H9 (cell line): ENCODE data around the gene BRD3OS. TPM values are rescaled to one million over a fixed set of nuclear protein-coding genes. Genes with fewer than 3 reads are reported as not detected.

Experiments used
- DNase-seq: peaks from one replicate; pipeline ENCODE4 v3.0.0-alpha.2; 2017
- H2AFZ ChIP-seq: one replicate; pipeline ENCODE4 v1.6.1; 2013; ENCODE audit warnings: mild to moderate bottlenecking, low read length, control low read depth, moderate library complexity
- H2AK5ac ChIP-seq: 2 replicates; pipeline ENCODE4 v1.6.1; 2013; ENCODE audit warnings: low read length, control low read depth, mixed read lengths; ENCODE audit not compliant: insufficient read length
- H2BK120ac ChIP-seq: one replicate; pipeline ENCODE4 v1.6.1; 2013; ENCODE audit warnings: low read depth, mild to moderate bottlenecking, low read length, control low read depth, inconsistent platforms; ENCODE audit not compliant: poor library complexity, severe bottlenecking
- H2BK12ac ChIP-seq: 2 replicates; pipeline ENCODE4 v1.6.1; 2013; ENCODE audit warnings: low read length, control low read depth, mixed read lengths, low read depth; ENCODE audit not compliant: insufficient read length
- H2BK15ac ChIP-seq: 2 replicates; pipeline ENCODE4 v1.6.1; 2013; ENCODE audit warnings: low read depth, low read length, control low read depth
- H2BK20ac ChIP-seq: one replicate; pipeline ENCODE4 v1.6.1; 2013; ENCODE audit warnings: low read depth, mild to moderate bottlenecking, low read length, control low read depth, inconsistent platforms; ENCODE audit not compliant: poor library complexity, severe bottlenecking
- H2BK5ac ChIP-seq: 2 replicates; pipeline ENCODE4 v1.6.1; 2013; ENCODE audit warnings: low read length, control low read depth, mixed read lengths; ENCODE audit not compliant: insufficient read length
- H3K14ac ChIP-seq: 2 replicates; pipeline ENCODE4 v1.6.1; 2013; ENCODE audit warnings: low read length, control low read depth; ENCODE audit not compliant: insufficient read depth
- H3K18ac ChIP-seq: 2 replicates; pipeline ENCODE4 v1.6.1; 2013; ENCODE audit warnings: low read depth, mild to moderate bottlenecking, mixed read lengths, low read length, control low read depth; ENCODE audit not compliant: insufficient read length
- H3K23ac ChIP-seq: 2 replicates; pipeline ENCODE4 v1.6.1; 2013; ENCODE audit warnings: low read length, control low read depth, mixed read lengths, low read depth; ENCODE audit not compliant: insufficient read length
- H3K23me2 ChIP-seq: 2 replicates; pipeline ENCODE4 v1.6.1; 2013; ENCODE audit warnings: low read depth, mild to moderate bottlenecking, mixed read lengths, low read length, control low read depth; ENCODE audit not compliant: insufficient read length, poor library complexity, severe bottlenecking
- H3K27ac ChIP-seq: 2 replicates; pipeline ENCODE4 v1.5.1; 2013; ENCODE audit warnings: low read length, control low read depth, mixed read lengths, low read depth; ENCODE audit not compliant: insufficient read length
- H3K27me3 ChIP-seq: 2 replicates; pipeline ENCODE4 v1.6.1; 2013; ENCODE audit warnings: low read length, control low read depth, inconsistent platforms; ENCODE audit not compliant: insufficient read depth
- H3K4ac ChIP-seq: 2 replicates; pipeline ENCODE4 v1.6.1; 2013; ENCODE audit warnings: low read depth, mild to moderate bottlenecking, control low read depth, inconsistent platforms, low read length, moderate library complexity
- H3K4me1 ChIP-seq: 2 replicates; pipeline ENCODE4 v1.6.1; 2013; ENCODE audit warnings: low read length, control low read depth, inconsistent platforms; ENCODE audit not compliant: insufficient read depth
- H3K4me2 ChIP-seq: 2 replicates; pipeline ENCODE4 v1.6.1; 2013; ENCODE audit warnings: low read length, control low read depth, mixed read lengths; ENCODE audit not compliant: insufficient read length, insufficient read depth
- H3K56ac ChIP-seq: 2 replicates; pipeline ENCODE4 v1.6.1; 2013; ENCODE audit warnings: low read depth, mild to moderate bottlenecking, mixed read lengths, low read length, control low read depth; ENCODE audit not compliant: insufficient read length
- H3K79me1 ChIP-seq: 2 replicates; pipeline ENCODE4 v1.6.1; 2013; ENCODE audit warnings: low read depth, mild to moderate bottlenecking, moderate library complexity, low read length, control low read depth, inconsistent platforms; ENCODE audit not compliant: insufficient read depth, poor library complexity, severe bottlenecking
- H3K79me2 ChIP-seq: 2 replicates; pipeline ENCODE4 v1.6.1; 2013; ENCODE audit warnings: low read length, control low read depth, inconsistent platforms; ENCODE audit not compliant: insufficient read depth
- H3K9ac ChIP-seq: 2 replicates; pipeline ENCODE4 v1.6.1; 2013; ENCODE audit warnings: low read length, control low read depth, mixed read lengths; ENCODE audit not compliant: insufficient read length; ENCODE audit errors: extremely low read depth
- H3K9me3 ChIP-seq: one replicate; pipeline ENCODE4 v1.6.1; 2013; ENCODE audit warnings: low read depth, low read length, inconsistent platforms; ENCODE audit not compliant: control insufficient read depth
- H3T11ph ChIP-seq: one replicate; pipeline ENCODE4 v1.6.1; 2013; ENCODE audit warnings: mild to moderate bottlenecking, low read length, control low read depth, inconsistent platforms
- H4K20me1 ChIP-seq: one replicate; pipeline ENCODE4 v1.6.1; 2013; ENCODE audit not compliant: control insufficient read depth, insufficient read length, insufficient read depth
- H4K5ac ChIP-seq: 2 replicates; pipeline ENCODE4 v1.6.1; 2013; ENCODE audit warnings: low read depth, mild to moderate bottlenecking, mixed read lengths, low read length, control low read depth; ENCODE audit not compliant: insufficient read length
- H4K8ac ChIP-seq: replicated peaks from 2 replicates; pipeline ENCODE4 v1.6.1; 2013; ENCODE audit warnings: low read length, control low read depth, mixed read lengths, low read depth; ENCODE audit not compliant: insufficient read length
- H4K91ac ChIP-seq: 2 replicates; pipeline ENCODE4 v1.6.1; 2013; ENCODE audit warnings: low read depth, mild to moderate bottlenecking, moderate library complexity, mixed read lengths, low read length, control low read depth; ENCODE audit not compliant: insufficient read length
- H3K27ac Mint-ChIP-seq, 3 experiments: 2 replicates in 2 of 3; 3 replicates in 1 of 3; pipeline ENCODE4 v1.8.0; 2020 to 2021; ENCODE audit warnings: mixed read lengths in 3 of 3, mild to moderate bottlenecking in 1 of 3, moderate library complexity in 1 of 3
- H3K27me3 Mint-ChIP-seq: 2 replicates; pipeline ENCODE4 v1.8.0; 2021; ENCODE audit warnings: low read depth, mild to moderate bottlenecking, moderate library complexity, mixed read lengths
- H3K36me3 Mint-ChIP-seq, 3 experiments: 2 replicates in 2 of 3; 3 replicates in 1 of 3; pipeline ENCODE4 v1.8.0; 2020 to 2021; ENCODE audit warnings: low read depth in 3 of 3, mixed read lengths in 3 of 3; ENCODE audit not compliant: insufficient read depth in 1 of 3
- H3K4me1 Mint-ChIP-seq, 2 experiments: 2 replicates each; pipeline ENCODE4 v1.8.0; 2020; ENCODE audit warnings: mixed read lengths in 2 of 2
- H3K4me3 Mint-ChIP-seq, 2 experiments: 2 replicates in 1 of 2; 3 replicates in 1 of 2; pipeline ENCODE4 v1.8.0; 2020 to 2021; ENCODE audit warnings: mild to moderate bottlenecking in 2 of 2, mixed read lengths in 2 of 2, moderate library complexity in 1 of 2
- H3K9me3 Mint-ChIP-seq, 2 experiments: 2 replicates in 1 of 2; 3 replicates in 1 of 2; pipeline ENCODE4 v1.8.0; 2020; ENCODE audit warnings: mild to moderate bottlenecking in 2 of 2, mixed read lengths in 2 of 2, moderate library complexity in 1 of 2
- CTCF ChIP-seq: fragments of 200-600 bp; sonication (generic); conservative IDR thresholded peaks from 3 replicates; pipeline ENCODE4 v1.8.0; 2021; ENCODE audit warnings: antibody characterized with exemption, mild to moderate bottlenecking
- WGBS: extraction: QIAGEN DNeasy Blood & Tissue Kit; methylation state at CpG from one replicate; pipeline ENCODE4 v1.1.7; 2013; ENCODE audit warnings: missing lambda C conversion rate, low lambda C conversion rate, mixed read lengths; ENCODE audit not compliant: insufficient read length; ENCODE audit errors: extremely low coverage; 5-methylcytosine and 5-hydroxymethylcytosine counted together
- total RNA-seq: library from RNA; stranded (reverse); gene quantifications from 2 replicates; pipeline ENCODE4 v1.2.1, GENCODE V29; 2021

The BRD3OS gene
- total RNA-seq, 1 experiment from 2014 or later: 16.4 TPM

GRCh38 chr9:134061019-134061687, 35.9 kb downstream of the BRD3OS start:
- Histone ChIP-seq H3K27ac (no peak overlapping the region), H3K4ac (no peak overlapping the region), H4K5ac (no peak overlapping the region), H3K18ac (no peak overlapping the region), H4K8ac (no peak overlapping the region), H3K23ac (no peak overlapping the region), H3K56ac (no peak overlapping the region), H2BK20ac (no peak overlapping the region), H3K14ac (no peak overlapping the region; the same call in 1 of the 2 replicates), H3K23me2 (no peaks in the 10 kb centered on the region), H3K4me1 (no peaks in the 10 kb centered on the region), H3K79me1 (peaks cover 6% of the 10 kb centered on the region), H2BK120ac (no peak overlapping the region), H2AFZ (no peak overlapping the region), H4K20me1 (peaks cover 3% of the 10 kb centered on the region), H3K9ac (no peak overlapping the region), H2BK12ac (no peak overlapping the region), H3K27me3 (no peaks in the 10 kb centered on the region), H3K79me2 (peaks cover 79% of the 10 kb centered on the region; the same call in 1 of the 2 replicates), H3T11ph (no peak overlapping the region), H4K91ac (no peak overlapping the region), H3K9me3 (no peaks in the 10 kb centered on the region), H2AK5ac (no peak overlapping the region), H2BK5ac (no peak overlapping the region), H3K4me2 (no peak overlapping the region), H2BK15ac (no peak overlapping the region)
- WGBS: no CpG with 5 or more reads among the region's 4 CpGs
- peak; percentile 21 for DNase-seq
- H3K9me3 Mint-ChIP-seq: no peaks in the 10 kb centered on the region
- no peak overlapping the region for H3K4me3 Mint-ChIP-seq
- H3K36me3 Mint-ChIP-seq: peaks cover 2 to 25% (median 6%) of the 10 kb centered on the region in 3 experiments; a peak in 5 of 7 replicates
- no peak for TF ChIP-seq CTCF
- peaks cover 24 to 53% of the 10 kb centered on the region in 2 experiments for H3K4me1 Mint-ChIP-seq
- peak overlapping the region in 1 of 3 experiments; percentile 74; a peak in 2 of 7 replicates for H3K27ac Mint-ChIP-seq
- H3K27me3 Mint-ChIP-seq: no peaks in the 10 kb centered on the region
